Gastrocnemius medialis (tissue), 4 donors: ENCODE data around the gene KDM3A. TPM values are rescaled to one million over a fixed set of nuclear protein-coding genes. Genes with fewer than 3 reads are reported as not detected.

Source experiments
- ATAC-seq, 2 donors: fragments of 150-250 bp; one replicate each; pipeline ENCODE4 v1.9.1; 2016
- DNase-seq, 2 donors: peaks; one replicate each; pipeline ENCODE4 v3.0.0-alpha.2; 2019
- H3K27ac ChIP-seq, 4 donors: fragments of 200-600 bp; sonication (generic); 1 replicate in 1 of 4; 2 replicates in 3 of 4; pipeline ENCODE4 v1.5.1; 2016 to 2018; ENCODE audit warnings: mild to moderate bottlenecking in 2 of 4, moderate library complexity in 1 of 4
- H3K27me3 ChIP-seq, 3 donors: fragments of 200-600 bp; sonication (generic) in 2 of 3; 1 replicate in 1 of 3; 2 replicates in 2 of 3; pipeline versions ENCODE4 v1.5.1 to v1.6.0; 2016 to 2019; ENCODE audit warnings: mild to moderate bottlenecking in 1 of 3, moderate library complexity in 1 of 3
- H3K36me3 ChIP-seq, 2 donors: fragments of 200-600 bp; sonication (generic) in 1 of 2; one replicate each; pipeline ENCODE4 v1.5.1; 2017 to 2018
- H3K4me1 ChIP-seq, 2 donors: fragments of 200-600 bp; sonication (generic) in 1 of 2; one replicate each; pipeline ENCODE4 v1.5.1; 2016 to 2017; ENCODE audit warnings: mild to moderate bottlenecking in 2 of 2
- H3K4me3 ChIP-seq, 4 donors: fragments of 200-600 bp; sonication (generic) in 3 of 4; 1 replicate in 1 of 4; 2 replicates in 3 of 4; pipeline ENCODE4 v1.5.1; 2016 to 2019; ENCODE audit warnings: mild to moderate bottlenecking in 2 of 4
- H3K9me3 ChIP-seq, 3 donors: fragments of 200-600 bp; sonication (generic) in 2 of 3; 1 replicate in 1 of 3; 2 replicates in 2 of 3; pipeline ENCODE4 v1.5.1; 2016 to 2019
- CTCF ChIP-seq, 5 experiments: fragments of 450-650 bp in 3 of 5; fragments of 200-600 bp in 2 of 5; sonication (generic) in 2 of 5; IDR thresholded peaks in 4 of 5; conservative IDR thresholded peaks in 1 of 5; 1 replicate in 4 of 5; 2 replicates in 1 of 5; pipeline ENCODE4 v1.5.1; 2016 to 2019; ENCODE audit warnings: antibody characterized with exemption in 5 of 5, mild to moderate bottlenecking in 3 of 5, moderate library complexity in 3 of 5
- POLR2A ChIP-seq, 2 donors: fragments of 450-650 bp; IDR thresholded peaks; one replicate each; pipeline ENCODE4 v1.6.1; 2017; ENCODE audit warnings: antibody characterized with exemption in 2 of 2, mild to moderate bottlenecking in 2 of 2, moderate library complexity in 2 of 2
- in situ Hi-C, 4 donors: fragments of 200-750 bp; cut with MboI; loops; one replicate each; pipeline versions ENCODE4 v1.15.0 to v1.8.0; 2017; ENCODE audit warnings: low sequenced_read_pairs in 4 of 4
- intact Hi-C: fragments of 100-400 bp; cut with DNase I; formaldehyde crosslinking; loops from one replicate; pipeline ENCODE4 v1.15.1; 2023; ENCODE audit warnings: low total_unique reads
- total RNA-seq, 4 donors: library from RNA; depleted of rRNA; stranded (reverse); fragments of >200 nt; gene quantifications; one replicate each; pipeline versions ENCODE4 v1.1.0 to v1.2.3, GENCODE V29; 2016

KDM3A gene
- total RNA-seq, 4 donors from 2014 or later = 20.7 to 36.8 (median 26.1) TPM

GRCh38 chr2:86499326-86499725, 58.2 kb downstream of the KDM3A start:
- TF ChIP-seq POLR2A (IDR thresholded peaks at IDR 0.05) (no peak), CTCF (IDR thresholded peaks at IDR 0.05 in 4 of 5, conservative IDR thresholded peaks at IDR 0.05 in 1 of 5) (no peak)

GRCh38 chr2:86500325-86501083, 59.3 kb downstream of the KDM3A start:
- peaks cover 0 to 58% of the 10 kb centered on the region in 2 donors for H3K36me3 ChIP-seq

More at GRCh38 chr2:86499326-86499725, 58.2 kb downstream of the KDM3A start:
- H3K27me3 ChIP-seq = no peaks in the 10 kb centered on the region
- in situ Hi-C loops (no loop called here), intact Hi-C loops (no loop called here)
- no peak overlapping the region for H3K27ac ChIP-seq
- no peak overlapping the region for H3K4me3 ChIP-seq
- peaks cover 0 to 53% of the 10 kb centered on the region in 2 donors for H3K36me3 ChIP-seq
- H3K9me3 ChIP-seq = no peaks in the 10 kb centered on the region
- H3K4me1 ChIP-seq = peaks cover 0 to 7% of the 10 kb centered on the region in 2 donors
- ATAC-seq (no peak), DNase-seq (no peak)

GRCh38 chr2:86507600-86507999, 66.4 kb downstream of the KDM3A start:
- H3K36me3 ChIP-seq = peaks cover 0 to 53% of the 10 kb centered on the region in 2 donors

More at GRCh38 chr2:86500325-86501083, 59.3 kb downstream of the KDM3A start:
- DNase-seq (no peak), ATAC-seq (no peak)
- H3K27me3 ChIP-seq = no peaks in the 10 kb centered on the region
- H3K27ac ChIP-seq = no peak overlapping the region
- H3K4me3 ChIP-seq = no peak overlapping the region
- TF ChIP-seq POLR2A (IDR thresholded peaks at IDR 0.05) = no peak
- H3K9me3 ChIP-seq = no peaks in the 10 kb centered on the region
- intact Hi-C loops = no loop called here
- in situ Hi-C loops = no loop called here
- peaks cover 0 to 7% of the 10 kb centered on the region in 2 donors for H3K4me1 ChIP-seq

GRCh38 chr2:86510436-86510933, 69.3 kb downstream of the KDM3A start:
- no peak for TF ChIP-seq CTCF (IDR thresholded peaks at IDR 0.05 in 4 of 5, conservative IDR thresholded peaks at IDR 0.05 in 1 of 5)
- no peak for TF ChIP-seq POLR2A (IDR thresholded peaks at IDR 0.05)

More at GRCh38 chr2:86507600-86507999, 66.4 kb downstream of the KDM3A start:
- peak overlapping the region; percentile 2 to 20 (median 12) for H3K27ac ChIP-seq
- in situ Hi-C loops (no loop called here), intact Hi-C loops (no loop called here)
- H3K27me3 ChIP-seq = no peaks in the 10 kb centered on the region
- H3K4me1 ChIP-seq = peaks cover 33% of the 10 kb centered on the region in 2 donors
- ATAC-seq (peak; percentile 30 to 32), DNase-seq (no peak)
- TF ChIP-seq POLR2A (IDR thresholded peaks at IDR 0.05) (no peak), CTCF (IDR thresholded peaks at IDR 0.05 in 4 of 5, conservative IDR thresholded peaks at IDR 0.05 in 1 of 5) (no peak)
- no peak overlapping the region for H3K4me3 ChIP-seq
- no peaks in the 10 kb centered on the region for H3K9me3 ChIP-seq

GRCh38 chr2:86512034-86512433, 70.9 kb downstream of the KDM3A start:
- in situ Hi-C loops (no loop called here), intact Hi-C loops (loop anchor here (5.0 kb wide), 2 partner anchors 50 to 110 kb away; partner anchors contain the start of genes CHMP3 and RNF103)
- Histone ChIP-seq H3K4me3 (no peak overlapping the region), H3K27me3 (no peaks in the 10 kb centered on the region), H3K4me1 (peaks cover 58 to 60% of the 10 kb centered on the region in 2 donors), H3K9me3 (no peaks in the 10 kb centered on the region), H3K36me3 (peaks cover 0 to 26% of the 10 kb centered on the region in 2 donors), H3K27ac (peak overlapping the region; percentile 33 to 80 (median 76))
- ATAC-seq (no peak), DNase-seq (no peak)
- no peak for TF ChIP-seq POLR2A (IDR thresholded peaks at IDR 0.05)
- TF ChIP-seq CTCF (IDR thresholded peaks at IDR 0.05 in 4 of 5, conservative IDR thresholded peaks at IDR 0.05 in 1 of 5) = no peak

More at GRCh38 chr2:86510436-86510933, 69.3 kb downstream of the KDM3A start:
- H3K27me3 ChIP-seq = no peaks in the 10 kb centered on the region
- DNase-seq (no peak), ATAC-seq (no peak)
- in situ Hi-C loops (no loop called here), intact Hi-C loops (loop anchor here (5.0 kb wide), 2 partner anchors 52 to 112 kb away; partner anchors contain the start of genes CHMP3 and RNF103)
- no peaks in the 10 kb centered on the region for H3K9me3 ChIP-seq
- peaks cover 0 to 41% of the 10 kb centered on the region in 2 donors for H3K36me3 ChIP-seq
- peaks cover 58 to 60% of the 10 kb centered on the region in 2 donors for H3K4me1 ChIP-seq
- peak overlapping the region; percentile 44 to 80 (median 62) for H3K27ac ChIP-seq
- H3K4me3 ChIP-seq = no peak overlapping the region
